ENCODE measurements around the gene SOX12.

SOX12 gene

GRCh38 chr20:311609-312008 lies 13.7 kb upstream of the SOX12 start:
- H3K36me3 Mint-ChIP-seq (ENCODE audit: insufficient read depth) = peaks cover 3% of the 10 kb centered on the region
- ATAC-seq (replicated peaks) = no peak
- H3K4me3 Mint-ChIP-seq = no peak overlapping the region
- DNase-seq = no peak
- H3K27me3 Mint-ChIP-seq = no peaks in the 10 kb centered on the region
- H3K4me1 Mint-ChIP-seq (ENCODE audit: low read depth in 2 of 2) = peaks cover 6 to 7% of the 10 kb centered on the region in 2 donors
- H3K9me3 Mint-ChIP-seq = no peaks in the 10 kb centered on the region
- H3K27ac Mint-ChIP-seq = no peak overlapping the region

DNA sequence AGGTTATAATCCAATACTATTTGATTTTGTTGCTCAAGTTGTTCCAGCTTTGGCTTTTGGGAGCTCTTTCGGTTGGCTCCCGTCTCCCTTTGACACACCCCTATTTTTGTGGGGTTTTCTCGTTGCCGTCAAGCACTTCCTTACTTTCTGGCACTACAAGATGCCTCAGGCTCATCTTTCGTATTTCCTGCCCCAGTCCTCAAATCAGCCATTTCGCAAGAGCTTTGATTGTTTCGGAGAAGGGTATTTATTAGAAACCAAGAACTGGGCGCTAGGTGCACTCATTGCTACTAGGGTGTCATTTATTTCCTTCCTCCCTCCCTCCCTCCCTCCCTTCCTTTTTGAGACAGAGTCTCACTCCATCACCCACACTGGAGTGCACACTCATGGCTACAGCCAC lies 13.3 kb upstream of the SOX12 start:
- H3K27ac Mint-ChIP-seq = no peak overlapping the region
- peaks cover 3% of the 10 kb centered on the region for H3K36me3 Mint-ChIP-seq (ENCODE audit: insufficient read depth)
- peaks cover 6 to 7% of the 10 kb centered on the region in 2 donors for H3K4me1 Mint-ChIP-seq (ENCODE audit: low read depth in 2 of 2)
- no peak overlapping the region for H3K4me3 Mint-ChIP-seq
- H3K9me3 Mint-ChIP-seq = no peaks in the 10 kb centered on the region
- ATAC-seq (replicated peaks) = no peak
- DNase-seq = no peak
- no peaks in the 10 kb centered on the region for H3K27me3 Mint-ChIP-seq

GRCh38 chr20:312866-313265 lies 12.5 kb upstream of the SOX12 start:
- H3K4me1 Mint-ChIP-seq (ENCODE audit: low read depth in 2 of 2) = peaks cover 6 to 7% of the 10 kb centered on the region in 2 donors
- DNase-seq (no peak), ATAC-seq (replicated peaks) (no peak)
- peaks cover 3% of the 10 kb centered on the region for H3K36me3 Mint-ChIP-seq (ENCODE audit: insufficient read depth)
- H3K4me3 Mint-ChIP-seq = no peak overlapping the region
- no peaks in the 10 kb centered on the region for H3K27me3 Mint-ChIP-seq
- H3K27ac Mint-ChIP-seq = no peak overlapping the region
- H3K9me3 Mint-ChIP-seq = no peaks in the 10 kb centered on the region

- no peak for DNase-seq
- no peak overlapping the region for H3K4me3 Mint-ChIP-seq
- peaks cover 6 to 7% of the 10 kb centered on the region in 2 donors for H3K4me1 Mint-ChIP-seq (ENCODE audit: low read depth in 2 of 2)
- no peaks in the 10 kb centered on the region for H3K9me3 Mint-ChIP-seq
- no peak for ATAC-seq (replicated peaks)
- peaks cover 3% of the 10 kb centered on the region for H3K36me3 Mint-ChIP-seq (ENCODE audit: insufficient read depth)
- no peak overlapping the region for H3K27ac Mint-ChIP-seq
- H3K27me3 Mint-ChIP-seq = no peaks in the 10 kb centered on the region
Measured at GRCh38 chr20:313402-313801, 11.9 kb upstream of the SOX12 start.

GRCh38 chr20:313948-314347 lies 11.4 kb upstream of the SOX12 start:
- no peak overlapping the region for H3K4me3 Mint-ChIP-seq
- H3K27ac Mint-ChIP-seq = no peak overlapping the region
- no peak for DNase-seq
- H3K4me1 Mint-ChIP-seq (ENCODE audit: low read depth in 2 of 2) = peaks cover 6 to 7% of the 10 kb centered on the region in 2 donors
- ATAC-seq (replicated peaks) = no peak
- H3K27me3 Mint-ChIP-seq = no peaks in the 10 kb centered on the region
- peaks cover 8% of the 10 kb centered on the region for H3K36me3 Mint-ChIP-seq (ENCODE audit: insufficient read depth)
- no peaks in the 10 kb centered on the region for H3K9me3 Mint-ChIP-seq

GRCh38 chr20:316316-317068 lies 8.9 kb upstream of the SOX12 start:
- H3K9me3 Mint-ChIP-seq = no peaks in the 10 kb centered on the region
- H3K36me3 Mint-ChIP-seq (ENCODE audit: insufficient read depth) = peaks cover 4% of the 10 kb centered on the region
- no peak for ATAC-seq (replicated peaks)
- H3K4me3 Mint-ChIP-seq = no peak overlapping the region
- H3K27ac Mint-ChIP-seq = no peak overlapping the region
- H3K27me3 Mint-ChIP-seq = no peaks in the 10 kb centered on the region
- DNase-seq = no peak
- no peaks in the 10 kb centered on the region for H3K4me1 Mint-ChIP-seq (ENCODE audit: low read depth in 2 of 2)

GRCh38 chr20:324177-325044 lies 941 bp upstream of the SOX12 start:
- Mint-ChIP-seq H3K27me3 (no peaks in the 10 kb centered on the region), H3K4me3 (peak overlapping the region; percentile 89 to 92), H3K4me1 (ENCODE audit: low read depth in 2 of 2) (peaks cover 3 to 6% of the 10 kb centered on the region in 2 donors), H3K27ac (peak overlapping the region; percentile 72 to 84), H3K9me3 (no peaks in the 10 kb centered on the region), H3K36me3 (ENCODE audit: insufficient read depth) (peaks cover 18% of the 10 kb centered on the region)
- peak; percentile 87 to 89 (median 88) for DNase-seq
- ATAC-seq (replicated peaks) = peak; percentile 69

- peaks cover 22% of the 10 kb centered on the region for H3K36me3 Mint-ChIP-seq (ENCODE audit: insufficient read depth)
Measured at GRCh38 chr20:325889-326644, 715 bp downstream of the SOX12 start.

GRCh38 chr20:326645-327185 lies 1.4 kb downstream of the SOX12 start:
- H3K27ac Mint-ChIP-seq = peak overlapping the region in 1 of 2 donors; percentile 77
- peaks cover 9% of the 10 kb centered on the region in 2 donors for H3K4me1 Mint-ChIP-seq (ENCODE audit: low read depth in 2 of 2)

More at GRCh38 chr20:325889-326644, 715 bp downstream of the SOX12 start:
- no peak for ATAC-seq (replicated peaks)
- Mint-ChIP-seq H3K27ac (no peak overlapping the region), H3K4me3 (peak overlapping the region; percentile 78 to 80), H3K27me3 (no peaks in the 10 kb centered on the region), H3K9me3 (no peaks in the 10 kb centered on the region), H3K4me1 (ENCODE audit: low read depth in 2 of 2) (peaks cover 9% of the 10 kb centered on the region in 2 donors)
- DNase-seq = peak; percentile 21 to 35 (median 31)

DNA sequence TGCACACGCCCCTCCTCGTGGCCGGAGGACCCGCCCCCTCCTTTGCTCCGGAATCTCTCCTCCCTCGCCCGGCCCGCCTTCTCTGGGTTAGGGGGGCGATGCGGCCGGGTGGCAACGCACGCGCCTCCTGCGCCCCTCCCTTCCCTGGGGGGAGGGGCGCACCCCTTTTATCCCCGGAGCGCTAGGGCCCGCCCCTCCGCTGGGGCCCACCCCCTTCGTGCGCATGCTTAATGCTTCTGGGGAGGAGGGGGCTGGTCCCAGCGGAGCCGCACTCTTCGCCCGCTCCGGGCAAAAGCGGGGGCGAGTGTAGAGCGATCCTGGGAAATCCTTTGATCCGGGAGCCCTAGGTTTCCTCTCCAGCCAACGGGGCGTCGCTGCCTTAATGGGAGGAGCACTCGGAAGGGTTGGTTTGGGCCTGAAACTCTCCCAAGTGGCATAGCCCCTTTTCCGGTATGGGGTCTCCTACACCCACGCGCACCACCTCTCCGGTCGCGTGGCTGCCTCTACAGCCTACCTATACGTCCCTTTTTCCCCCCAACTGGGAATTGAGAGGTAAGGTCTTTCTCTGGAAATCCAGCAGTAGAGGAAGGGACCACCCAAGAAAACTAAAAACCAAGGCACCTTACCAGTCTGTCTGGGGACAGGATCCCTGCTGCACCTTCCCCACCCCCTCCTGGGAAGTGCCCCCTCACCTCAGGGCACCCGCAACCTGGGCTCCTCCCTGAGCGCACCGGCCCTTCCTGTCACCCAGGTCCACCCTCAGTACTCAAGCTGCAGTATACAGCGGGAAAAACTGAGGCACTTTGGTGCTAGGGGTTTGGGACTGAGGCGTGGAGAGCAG lies 2.1 kb downstream of the SOX12 start:
- peaks cover 22% of the 10 kb centered on the region for H3K36me3 Mint-ChIP-seq (ENCODE audit: insufficient read depth)
- H3K27ac Mint-ChIP-seq = peak overlapping the region in 1 of 2 donors; percentile 77
- peaks cover 9% of the 10 kb centered on the region in 2 donors for H3K4me1 Mint-ChIP-seq (ENCODE audit: low read depth in 2 of 2)
- no peak for ATAC-seq (replicated peaks)
- peak; percentile 46 to 56 (median 51) for DNase-seq
- H3K27me3 Mint-ChIP-seq = no peaks in the 10 kb centered on the region
- H3K9me3 Mint-ChIP-seq = no peaks in the 10 kb centered on the region
- peak overlapping the region; percentile 78 to 80 for H3K4me3 Mint-ChIP-seq

More at GRCh38 chr20:326645-327185, 1.4 kb downstream of the SOX12 start:
- H3K27me3 Mint-ChIP-seq = no peaks in the 10 kb centered on the region
- H3K4me3 Mint-ChIP-seq = peak overlapping the region; percentile 78 to 80
- no peak for ATAC-seq (replicated peaks)
- no peaks in the 10 kb centered on the region for H3K9me3 Mint-ChIP-seq
- peaks cover 22% of the 10 kb centered on the region for H3K36me3 Mint-ChIP-seq (ENCODE audit: insufficient read depth)
- peak in 1 of 3 experiments; percentile 26 for DNase-seq

DNA sequence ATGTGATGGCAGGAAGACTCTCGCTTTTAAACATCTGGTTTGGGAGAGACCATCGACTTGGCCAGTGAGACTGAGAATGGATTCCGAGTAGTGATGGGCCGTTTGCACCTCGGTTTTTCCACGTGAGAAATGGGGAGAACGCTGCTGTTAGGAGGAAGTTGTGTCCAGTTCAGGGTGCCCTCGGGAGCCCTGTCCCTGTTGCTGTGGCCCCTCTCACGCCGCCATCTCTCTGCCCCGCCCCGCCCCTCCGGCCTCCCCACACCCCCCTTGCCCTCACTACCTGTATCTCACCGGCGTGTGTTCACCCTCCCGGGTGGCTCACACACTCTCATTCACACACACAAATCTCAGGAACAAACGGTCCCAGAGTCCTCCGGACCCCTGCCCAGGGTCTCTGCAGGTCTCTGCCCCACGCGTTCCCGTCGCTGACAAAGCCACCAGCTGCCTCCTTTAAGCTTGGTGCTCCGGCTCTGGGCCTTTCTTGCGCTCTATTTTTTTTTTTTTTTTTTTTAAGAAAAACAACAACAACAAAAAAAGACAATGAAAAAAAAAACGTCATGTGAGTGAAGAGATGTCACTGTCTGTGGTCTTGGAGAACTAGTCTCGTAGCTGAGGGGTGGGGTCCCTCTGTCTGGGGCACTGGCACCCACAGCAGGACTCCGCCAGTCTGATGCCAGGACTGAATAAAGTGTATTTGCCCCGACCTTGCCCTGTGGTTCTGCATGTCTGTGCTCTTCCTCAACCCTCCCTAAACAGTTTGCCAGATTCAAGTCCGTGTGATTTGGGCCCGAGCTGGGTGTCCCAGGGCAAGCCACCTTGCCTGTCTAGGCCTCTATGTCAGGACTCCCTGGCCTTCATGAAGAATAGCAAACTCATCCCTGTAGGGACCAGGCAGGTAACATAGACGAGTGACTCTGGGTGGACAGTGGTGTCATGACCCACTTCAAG lies 2.9 kb downstream of the SOX12 start:
- DNase-seq = no peak
- no peaks in the 10 kb centered on the region for H3K9me3 Mint-ChIP-seq
- peak overlapping the region; percentile 10 to 22 for H3K27ac Mint-ChIP-seq
- peak overlapping the region; percentile 78 to 80 for H3K4me3 Mint-ChIP-seq
- ATAC-seq (replicated peaks) = no peak
- H3K27me3 Mint-ChIP-seq = no peaks in the 10 kb centered on the region
- H3K36me3 Mint-ChIP-seq (ENCODE audit: insufficient read depth) = peaks cover 22% of the 10 kb centered on the region
- H3K4me1 Mint-ChIP-seq (ENCODE audit: low read depth in 2 of 2) = peaks cover 9% of the 10 kb centered on the region in 2 donors

Data from effector memory CD8-positive, alpha-beta T cell (primary cell).